K562 (cell line): ENCODE measurements around the gene LPAR5. TPM values are rescaled to one million over a fixed set of nuclear protein-coding genes. Genes with fewer than 3 reads are reported as not detected.

ENCODE experiments used
- DMBX1 ChIP-seq: fragments of 250-450 bp; sonication (Bioruptor Pico); IDR thresholded peaks from 2 replicates; pipeline ENCODE4 v1.8.0; 2022; ENCODE audit warnings: inconsistent platforms, mild to moderate bottlenecking, moderate library complexity, borderline replicate concordance
- FOXK2 ChIP-seq, 2 experiments: fragments of 450-650 bp; IDR thresholded peaks in 1 of 2; conservative IDR thresholded peaks in 1 of 2; 2 replicates each; pipeline ENCODE4 v1.6.1; 2016; ENCODE audit warnings: low read depth in 2 of 2, mild to moderate bottlenecking in 1 of 2
- GABPA ChIP-seq: fragments of 200-800 bp; sonication (Bioruptor generic); conservative IDR thresholded peaks from 2 replicates; pipeline ENCODE4 v1.6.1; 2016; ENCODE audit warnings: low read depth, missing genetic modification characterization, missing compliant biosample characterization
- HOXB6 ChIP-seq: fragments of 250-450 bp; sonication (Bioruptor Pico); IDR thresholded peaks from 2 replicates; pipeline ENCODE4 v1.5.1; 2022; ENCODE audit warnings: mild to moderate bottlenecking, borderline replicate concordance
- KLF1 ChIP-seq: fragments of 450-650 bp; IDR thresholded peaks from 2 replicates; pipeline ENCODE4 v1.6.1; 2016; ENCODE audit warnings: missing genetic modification characterization, missing compliant biosample characterization
- MAFK ChIP-seq: IDR thresholded peaks from 2 replicates; pipeline ENCODE4 v1.6.1; 2011; ENCODE audit warnings: low read length, improper control_type of control experiment
- MTA3 ChIP-seq: fragments of 450-650 bp; formaldehyde crosslinking; IDR thresholded peaks from 2 replicates; pipeline ENCODE4 v1.6.1; 2017; ENCODE audit warnings: mild to moderate bottlenecking, borderline replicate concordance
- POLR2A ChIP-seq: fragments of 450-650 bp; conservative IDR thresholded peaks from 2 replicates; pipeline ENCODE4 v1.6.1; 2016
- RBM15 ChIP-seq: fragments of 200-400 bp; formaldehyde crosslinking; IDR thresholded peaks from 2 replicates; pipeline ENCODE4 v1.6.1; 2018; ENCODE audit warnings: mild to moderate bottlenecking, low read length, moderate library complexity; ENCODE audit not compliant: insufficient read depth
- SIN3A ChIP-seq, 2 experiments: fragments of 150-350 bp in 1 of 2; IDR thresholded peaks; 2 replicates each; pipeline ENCODE4 v1.6.1; 2011 to 2016; ENCODE audit warnings: borderline replicate concordance in 2 of 2, low read depth in 2 of 2, low read length in 2 of 2, mild to moderate bottlenecking in 2 of 2, moderate library complexity in 2 of 2; ENCODE audit not compliant: control insufficient read depth in 1 of 2
- SPI1 ChIP-seq: IDR thresholded peaks from 2 replicates; pipeline ENCODE4 v1.6.1; 2011; ENCODE audit warnings: low read depth, low read length, control low read depth, borderline replicate concordance
- TEAD4 ChIP-seq, 2 experiments: sonication (generic) in 1 of 2; formaldehyde crosslinking in 1 of 2; IDR thresholded peaks; 2 replicates each; pipeline versions ENCODE4 v1.6.1 to v1.8.0; 2012 to 2022; ENCODE audit warnings: borderline replicate concordance in 1 of 2, inconsistent platforms in 1 of 2, low read length in 1 of 2, mild to moderate bottlenecking in 1 of 2, missing genetic modification reagents in 1 of 2
- THRAP3 ChIP-seq: fragments of 450-650 bp; IDR thresholded peaks from 2 replicates; pipeline ENCODE4 v1.6.1; 2016; ENCODE audit warnings: mild to moderate bottlenecking, inconsistent platforms, borderline replicate concordance
- TRIM24 ChIP-seq, 2 experiments: fragments of 450-650 bp; IDR thresholded peaks; 2 replicates each; pipeline ENCODE4 v1.6.1; 2016
- U2AF1 ChIP-seq: fragments of 200-400 bp; formaldehyde crosslinking; optimal IDR thresholded peaks from 2 replicates; pipeline ENCODE3; 2017; ENCODE audit warnings: mild to moderate bottlenecking, low read depth, low read length, moderate library complexity
- ZNF766 ChIP-seq: fragments of 200-800 bp; sonication (Bioruptor generic); conservative IDR thresholded peaks from 2 replicates; pipeline ENCODE4 v1.6.1; 2016; ENCODE audit warnings: missing genetic modification characterization, missing compliant biosample characterization
- polyA plus RNA-seq, 8 experiments: library from polyadenylated mRNA; depleted of rRNA in 4 of 8; stranded (reverse) in 5 of 8; unstranded in 3 of 8; fragments of >200 nt; fragmentation: Nextera tagmentation in 2 of 8; fragmentation: Illumina TruSeq in 1 of 8; extraction: Ambion mirVana in 2 of 8; extraction: Trizol in 1 of 8; gene quantifications; 2 replicates each; pipeline versions ENCODE4 v1.2.1 to v1.2.3, GENCODE V29; 2011 to 2014; ENCODE audit warnings: inconsistent platforms in 1 of 8, missing spikeins in 1 of 8
- total RNA-seq, 7 experiments: library from RNA; depleted of rRNA in 6 of 7; stranded (reverse); fragments of >200 nt in 6 of 7; fragmentation: Illumina TruSeq in 2 of 7; extraction: Trizol in 2 of 7; gene quantifications; 2 replicates each; pipeline versions ENCODE4 v1.2.1 to v1.2.3, GENCODE V29; 2011 to 2021; ENCODE audit warnings: low replicate concordance in 1 of 7
- TF ChIP-seq, protein P1 (sequence below): fragments of 450-650 bp; IDR thresholded peaks from 2 replicates; pipeline ENCODE4 v1.6.1; 2016; ENCODE audit warnings: borderline replicate concordance
- TF ChIP-seq, protein P2 (sequence below): fragments of 450-650 bp; formaldehyde crosslinking; conservative IDR thresholded peaks from 2 replicates; pipeline ENCODE4 v1.4.0; 2022; ENCODE audit warnings: mild to moderate bottlenecking, missing genetic modification characterization
- TF ChIP-seq, protein P3 (sequence below): fragments of 450-650 bp; IDR thresholded peaks from 2 replicates; pipeline ENCODE4 v1.6.1; 2016; ENCODE audit warnings: missing biosample characterization, missing genetic modification characterization
- TF ChIP-seq, protein P4 (sequence below): sonication (generic); formaldehyde crosslinking; IDR thresholded peaks from 2 replicates; pipeline ENCODE4 v1.4.0; 2020; ENCODE audit warnings: mild to moderate bottlenecking, missing genetic modification reagents

The LPAR5 gene
- total and polyA plus RNA-seq, 9 of the 15 experiments (the other 6 are each of a cell fraction or from before 2014, with no cell fraction given), result 1.3 to 11.7 (median 3.6) TPM

DNA sequence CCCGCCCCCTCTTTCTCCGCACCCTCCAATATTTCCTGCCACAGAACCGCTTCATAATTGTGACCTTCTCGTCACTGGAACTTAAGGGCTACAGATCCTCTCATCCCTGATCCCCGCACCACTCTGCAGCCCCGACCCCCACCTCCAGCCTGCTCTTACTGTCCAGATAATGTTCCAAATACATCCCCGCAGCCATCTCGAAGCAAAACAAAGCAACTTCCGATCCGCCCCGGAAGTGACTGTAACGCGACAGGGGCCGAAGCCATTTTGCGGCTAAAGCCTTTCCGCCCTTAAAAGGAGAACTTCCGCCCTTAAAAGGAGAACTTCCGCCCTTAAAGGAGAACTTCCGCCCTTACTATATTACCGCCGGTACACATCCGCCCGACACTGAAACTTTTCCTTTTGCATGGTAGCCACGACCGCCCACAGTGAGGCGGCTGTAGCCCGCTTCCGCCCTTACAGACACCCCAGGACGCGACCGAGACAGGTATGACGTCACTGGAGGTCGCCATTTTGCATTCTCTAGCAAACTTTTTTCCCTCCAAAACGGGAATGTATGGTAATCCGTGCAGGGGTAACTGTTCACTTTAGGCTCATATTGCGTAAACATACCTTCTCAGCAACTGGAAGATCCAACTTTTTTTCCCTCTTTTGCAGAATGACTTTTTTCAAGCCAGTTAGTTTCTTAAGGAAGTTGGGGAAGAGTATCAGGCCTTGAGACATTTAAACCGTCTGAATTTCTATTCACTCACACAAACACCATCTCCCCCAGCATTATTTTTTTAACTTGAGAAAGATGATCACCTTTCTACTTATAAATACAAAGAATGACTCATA is 27.4 kb upstream of the LPAR5 start, which contains the start of gene ING4 (continued):
- TF ChIP-seq, protein P1, sequence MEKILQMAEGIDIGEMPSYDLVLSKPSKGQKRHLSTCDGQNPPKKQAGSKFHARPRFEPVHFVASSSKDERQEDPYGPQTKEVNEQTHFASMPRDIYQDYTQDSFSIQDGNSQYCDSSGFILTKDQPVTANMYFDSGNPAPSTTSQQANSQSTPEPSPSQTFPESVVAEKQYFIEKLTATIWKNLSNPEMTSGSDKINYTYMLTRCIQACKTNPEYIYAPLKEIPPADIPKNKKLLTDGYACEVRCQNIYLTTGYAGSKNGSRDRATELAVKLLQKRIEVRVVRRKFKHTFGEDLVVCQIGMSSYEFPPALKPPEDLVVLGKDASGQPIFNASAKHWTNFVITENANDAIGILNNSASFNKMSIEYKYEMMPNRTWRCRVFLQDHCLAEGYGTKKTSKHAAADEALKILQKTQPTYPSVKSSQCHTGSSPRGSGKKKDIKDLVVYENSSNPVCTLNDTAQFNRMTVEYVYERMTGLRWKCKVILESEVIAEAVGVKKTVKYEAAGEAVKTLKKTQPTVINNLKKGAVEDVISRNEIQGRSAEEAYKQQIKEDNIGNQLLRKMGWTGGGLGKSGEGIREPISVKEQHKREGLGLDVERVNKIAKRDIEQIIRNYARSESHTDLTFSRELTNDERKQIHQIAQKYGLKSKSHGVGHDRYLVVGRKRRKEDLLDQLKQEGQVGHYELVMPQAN, result peak; percentile 90
- TF ChIP-seq U2AF1, result no peak
- TF ChIP-seq THRAP3, result no peak
- TF ChIP-seq POLR2A, result peak; percentile 72
- TF ChIP-seq GABPA (tag), result peak; percentile 99
- peak; percentile 48 to 89; a peak in 3 of 4 replicates for TF ChIP-seq SIN3A (IDR thresholded peaks at IDR 0.05; ENCODE audit: borderline replicate concordance in 2 of 2, control insufficient read depth in 1 of 2, low read depth in 2 of 2, low read length in 2 of 2)
- TF ChIP-seq, protein P2, sequence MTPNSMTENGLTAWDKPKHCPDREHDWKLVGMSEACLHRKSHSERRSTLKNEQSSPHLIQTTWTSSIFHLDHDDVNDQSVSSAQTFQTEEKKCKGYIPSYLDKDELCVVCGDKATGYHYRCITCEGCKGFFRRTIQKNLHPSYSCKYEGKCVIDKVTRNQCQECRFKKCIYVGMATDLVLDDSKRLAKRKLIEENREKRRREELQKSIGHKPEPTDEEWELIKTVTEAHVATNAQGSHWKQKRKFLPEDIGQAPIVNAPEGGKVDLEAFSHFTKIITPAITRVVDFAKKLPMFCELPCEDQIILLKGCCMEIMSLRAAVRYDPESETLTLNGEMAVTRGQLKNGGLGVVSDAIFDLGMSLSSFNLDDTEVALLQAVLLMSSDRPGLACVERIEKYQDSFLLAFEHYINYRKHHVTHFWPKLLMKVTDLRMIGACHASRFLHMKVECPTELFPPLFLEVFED (CRISPR knock-in tag), result no peak
- peak; percentile 95 to 97 for TF ChIP-seq FOXK2 (conservative IDR thresholded peaks at IDR 0.05 in 1 of 2, IDR thresholded peaks at IDR 0.05 in 1 of 2; ENCODE audit: low read depth in 2 of 2)
- peak; percentile 78; the same call in 1 of the 2 replicates for TF ChIP-seq MTA3
- TF ChIP-seq, protein P3, sequence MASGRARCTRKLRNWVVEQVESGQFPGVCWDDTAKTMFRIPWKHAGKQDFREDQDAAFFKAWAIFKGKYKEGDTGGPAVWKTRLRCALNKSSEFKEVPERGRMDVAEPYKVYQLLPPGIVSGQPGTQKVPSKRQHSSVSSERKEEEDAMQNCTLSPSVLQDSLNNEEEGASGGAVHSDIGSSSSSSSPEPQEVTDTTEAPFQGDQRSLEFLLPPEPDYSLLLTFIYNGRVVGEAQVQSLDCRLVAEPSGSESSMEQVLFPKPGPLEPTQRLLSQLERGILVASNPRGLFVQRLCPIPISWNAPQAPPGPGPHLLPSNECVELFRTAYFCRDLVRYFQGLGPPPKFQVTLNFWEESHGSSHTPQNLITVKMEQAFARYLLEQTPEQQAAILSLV, result peak; percentile 62; the same call in 1 of the 2 replicates
- TF ChIP-seq TEAD4 (IDR thresholded peaks at IDR 0.05; ENCODE audit: low read length), result peak; percentile 75
- no peak for TF ChIP-seq TEAD4 (CRISPR knock-in tag; IDR thresholded peaks at IDR 0.05; ENCODE audit: borderline replicate concordance)
- TF ChIP-seq TRIM24 (IDR thresholded peaks at IDR 0.05), result peak in 1 of 2 experiments; percentile 4; a peak in 2 of 4 replicates
- TF ChIP-seq HOXB6, result no peak
- TF ChIP-seq SPI1, result peak; percentile 54; the same call in 1 of the 2 replicates
- 0 out of 2 replicates have a peak, but pooled peaks have one; percentile 41 for TF ChIP-seq DMBX1 (CRISPR knock-in tag)
- no peak for TF ChIP-seq RBM15
- peak; percentile 52 for TF ChIP-seq MAFK
- peak; percentile 90 for TF ChIP-seq ZNF766 (CRISPR knock-in tag)
- TF ChIP-seq, protein P4, sequence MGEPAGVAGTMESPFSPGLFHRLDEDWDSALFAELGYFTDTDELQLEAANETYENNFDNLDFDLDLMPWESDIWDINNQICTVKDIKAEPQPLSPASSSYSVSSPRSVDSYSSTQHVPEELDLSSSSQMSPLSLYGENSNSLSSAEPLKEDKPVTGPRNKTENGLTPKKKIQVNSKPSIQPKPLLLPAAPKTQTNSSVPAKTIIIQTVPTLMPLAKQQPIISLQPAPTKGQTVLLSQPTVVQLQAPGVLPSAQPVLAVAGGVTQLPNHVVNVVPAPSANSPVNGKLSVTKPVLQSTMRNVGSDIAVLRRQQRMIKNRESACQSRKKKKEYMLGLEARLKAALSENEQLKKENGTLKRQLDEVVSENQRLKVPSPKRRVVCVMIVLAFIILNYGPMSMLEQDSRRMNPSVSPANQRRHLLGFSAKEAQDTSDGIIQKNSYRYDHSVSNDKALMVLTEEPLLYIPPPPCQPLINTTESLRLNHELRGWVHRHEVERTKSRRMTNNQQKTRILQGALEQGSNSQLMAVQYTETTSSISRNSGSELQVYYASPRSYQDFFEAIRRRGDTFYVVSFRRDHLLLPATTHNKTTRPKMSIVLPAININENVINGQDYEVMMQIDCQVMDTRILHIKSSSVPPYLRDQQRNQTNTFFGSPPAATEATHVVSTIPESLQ, result peak; percentile 71; the same call in 1 of the 2 replicates
- TF ChIP-seq KLF1 (tag), result peak; percentile 79
